Mesenchymal stem cell (in vitro differentiated cells and primary cell): ENCODE data around the gene TCF19. TPM values are rescaled to one million over a fixed set of nuclear protein-coding genes. Genes with fewer than 3 reads are reported as not detected.

Experiments
- DNase-seq: peaks from one replicate; pipeline ENCODE4 v3.0.0-alpha.2; 2013
- H2AFZ ChIP-seq: one replicate; pipeline ENCODE4 v1.6.1; 2013; ENCODE audit warnings: low read depth, mild to moderate bottlenecking, control low read depth, inconsistent platforms, low read length, moderate library complexity
- H2AK5ac ChIP-seq: 2 replicates; pipeline ENCODE4 v1.6.1; 2013; ENCODE audit warnings: low read length, moderate library complexity, mild to moderate bottlenecking, inconsistent platforms; ENCODE audit not compliant: severe bottlenecking
- H2BK120ac ChIP-seq: one replicate; pipeline ENCODE4 v1.6.1; 2013; ENCODE audit warnings: low read depth, mild to moderate bottlenecking, inconsistent platforms, low read length, moderate library complexity
- H2BK12ac ChIP-seq, 2 experiments: one replicate each; pipeline ENCODE4 v1.6.1; 2013; ENCODE audit warnings: inconsistent platforms in 2 of 2, low read length in 2 of 2, mild to moderate bottlenecking in 2 of 2, moderate library complexity in 2 of 2, control low read depth in 1 of 2
- H2BK15ac ChIP-seq: one replicate; pipeline ENCODE4 v1.6.1; 2013; ENCODE audit warnings: mild to moderate bottlenecking, low read depth, inconsistent platforms; ENCODE audit not compliant: poor library complexity, severe bottlenecking
- H2BK5ac ChIP-seq: 2 replicates; pipeline ENCODE4 v1.6.1; 2013; ENCODE audit warnings: low read depth, mild to moderate bottlenecking, low read length, control low read depth, inconsistent platforms; ENCODE audit not compliant: poor library complexity, severe bottlenecking
- H3K14ac ChIP-seq, 2 experiments: one replicate each; pipeline ENCODE4 v1.6.1; 2013; ENCODE audit warnings: inconsistent platforms in 2 of 2, low read length in 2 of 2, control low read depth in 1 of 2, mild to moderate bottlenecking in 1 of 2, moderate library complexity in 1 of 2
- H3K18ac ChIP-seq, 2 experiments: one replicate each; pipeline ENCODE4 v1.6.1; 2013; ENCODE audit warnings: inconsistent platforms in 2 of 2, low read length in 2 of 2, control low read depth in 1 of 2, low read depth in 1 of 2, mild to moderate bottlenecking in 1 of 2
- H3K23ac ChIP-seq, 2 experiments: one replicate each; pipeline ENCODE4 v1.6.1; 2013; ENCODE audit warnings: inconsistent platforms in 2 of 2, low read length in 2 of 2, mild to moderate bottlenecking in 2 of 2, moderate library complexity in 2 of 2, control low read depth in 1 of 2
- H3K27ac ChIP-seq: 2 replicates; pipeline ENCODE4 v1.5.1; 2013; ENCODE audit warnings: mild to moderate bottlenecking, moderate library complexity, low read length, control low read depth, inconsistent platforms; ENCODE audit not compliant: poor library complexity, severe bottlenecking
- H3K27me3 ChIP-seq, 2 experiments: 2 replicates each; pipeline versions ENCODE4 v1.6.1 to v1.7.0; 2013; ENCODE audit warnings: low read length in 2 of 2, mild to moderate bottlenecking in 2 of 2, moderate library complexity in 2 of 2, control low read depth in 1 of 2, inconsistent platforms in 1 of 2; ENCODE audit not compliant: control insufficient read depth in 1 of 2, insufficient read depth in 1 of 2
- H3K36me3 ChIP-seq, 2 experiments: 2 replicates each; pipeline versions ENCODE4 v1.6.1 to v1.7.0; 2013; ENCODE audit warnings: low read length in 2 of 2, control low read depth in 1 of 2, inconsistent platforms in 1 of 2, low read depth in 1 of 2, mild to moderate bottlenecking in 1 of 2; ENCODE audit not compliant: insufficient read depth in 2 of 2, control insufficient read depth in 1 of 2
- H3K4ac ChIP-seq, 2 experiments: one replicate each; pipeline ENCODE4 v1.6.1; 2013; ENCODE audit warnings: inconsistent platforms in 2 of 2, low read length in 2 of 2, mild to moderate bottlenecking in 2 of 2, moderate library complexity in 2 of 2, control low read depth in 1 of 2, low read depth in 1 of 2
- H3K4me1 ChIP-seq: 2 replicates; pipeline ENCODE4 v1.6.1; 2013; ENCODE audit warnings: low read depth, low read length, control low read depth; ENCODE audit not compliant: control insufficient read depth, insufficient read depth
- H3K4me2 ChIP-seq: 2 replicates; pipeline ENCODE4 v1.6.1; 2013; ENCODE audit warnings: low read length, mild to moderate bottlenecking, inconsistent platforms; ENCODE audit not compliant: poor library complexity, severe bottlenecking
- H3K4me3 ChIP-seq, 2 experiments: 2 replicates each; pipeline versions ENCODE4 v1.5.1 to v1.7.0; 2013; ENCODE audit warnings: low read length in 2 of 2, mild to moderate bottlenecking in 2 of 2, control low read depth in 1 of 2, low read depth in 1 of 2; ENCODE audit not compliant: insufficient read depth in 1 of 2
- H3K79me1 ChIP-seq: replicated peaks from 2 replicates; pipeline ENCODE4 v1.6.1; 2013; ENCODE audit warnings: mild to moderate bottlenecking, control low read depth, low read length, inconsistent platforms; ENCODE audit not compliant: poor library complexity, severe bottlenecking
- H3K9ac ChIP-seq: 2 replicates; pipeline ENCODE4 v1.7.0; 2013; ENCODE audit warnings: mild to moderate bottlenecking, low read length, moderate library complexity
- H3K9me3 ChIP-seq: 2 replicates; pipeline ENCODE4 v1.7.0; 2013; ENCODE audit warnings: mild to moderate bottlenecking, low read length; ENCODE audit not compliant: control insufficient read depth
- H4K8ac ChIP-seq: one replicate; pipeline ENCODE4 v1.6.1; 2013; ENCODE audit warnings: inconsistent platforms, mild to moderate bottlenecking, low read length, moderate library complexity
- H4K91ac ChIP-seq: one replicate; pipeline ENCODE4 v1.6.1; 2013; ENCODE audit warnings: mild to moderate bottlenecking, low read length, inconsistent platforms
- WGBS: methylation state at CpG from one replicate; pipeline ENCODE4 v1.1.7; 2013; ENCODE audit warnings: mixed read lengths; 5-methylcytosine and 5-hydroxymethylcytosine counted together
- polyA plus RNA-seq, 2 experiments: library from polyadenylated mRNA; stranded (reverse); fragments of 200-250 nt; gene quantifications; one replicate each; pipeline ENCODE4 v1.2.3, GENCODE V29; 2013

TCF19 gene, protein sequence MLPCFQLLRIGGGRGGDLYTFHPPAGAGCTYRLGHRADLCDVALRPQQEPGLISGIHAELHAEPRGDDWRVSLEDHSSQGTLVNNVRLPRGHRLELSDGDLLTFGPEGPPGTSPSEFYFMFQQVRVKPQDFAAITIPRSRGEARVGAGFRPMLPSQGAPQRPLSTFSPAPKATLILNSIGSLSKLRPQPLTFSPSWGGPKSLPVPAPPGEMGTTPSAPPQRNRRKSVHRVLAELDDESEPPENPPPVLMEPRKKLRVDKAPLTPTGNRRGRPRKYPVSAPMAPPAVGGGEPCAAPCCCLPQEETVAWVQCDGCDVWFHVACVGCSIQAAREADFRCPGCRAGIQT
- polyA plus RNA-seq (2013, experiment 1 of 2): 3.1 TPM
- polyA plus RNA-seq (2013, experiment 2 of 2): 3.3 TPM

DNA sequence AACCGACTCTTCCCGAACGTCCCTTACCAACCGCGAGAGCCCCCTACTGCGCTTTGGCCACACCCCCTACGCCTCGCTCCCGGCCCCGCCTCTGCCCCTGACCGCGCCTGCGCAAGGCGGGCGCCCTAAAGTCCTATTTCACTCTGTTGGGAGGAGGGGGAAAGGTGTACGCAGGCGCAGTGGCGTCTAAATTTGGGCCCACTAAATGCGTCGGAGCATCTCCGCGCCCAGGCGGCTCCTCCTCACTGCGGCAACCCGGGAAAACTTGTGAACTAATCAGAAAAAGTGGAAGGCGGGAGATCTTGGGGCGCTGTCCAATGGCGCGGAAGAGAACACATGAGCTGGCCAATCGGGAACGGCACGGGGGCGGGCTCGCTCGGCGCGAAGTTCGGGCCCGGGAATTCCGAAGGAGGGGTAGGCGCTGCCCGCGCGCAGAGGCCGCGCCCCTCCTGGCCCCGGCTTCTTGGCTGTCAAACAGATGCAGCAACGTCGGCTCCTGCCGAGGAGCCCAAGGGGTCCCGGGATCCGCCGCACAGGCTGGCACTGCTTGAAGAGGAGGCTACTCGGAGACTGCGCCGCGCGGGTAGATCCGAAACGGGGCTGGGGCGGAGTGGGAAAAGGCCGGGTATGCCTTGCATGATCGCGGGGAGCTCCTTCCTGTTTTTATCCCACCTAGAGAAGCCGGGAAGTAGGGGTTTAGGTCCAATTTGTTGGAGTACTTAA is at the start of gene TCF19:
Gene TCF19, plus strand, starts transcription at position 450 of the 723 bp plus-strand sequence. CDS start 881 bp downstream, outside the sequence.
- peak within 1 kb of the TSS; percentile 91 for H3K9ac ChIP-seq
- peak within 1 kb of the TSS in 1 of 2 experiments; percentile 52 for H3K18ac ChIP-seq
- peak within 1 kb of the TSS; percentile 21 for H2AFZ ChIP-seq
- H2BK120ac ChIP-seq: no peak within 1 kb of the TSS
- peaks cover 14% of the 10 kb centered on the region for H3K4me1 ChIP-seq
- no peak within 1 kb of the TSS for H4K91ac ChIP-seq
- peak within 1 kb of the TSS; percentile 66 to 69 for H3K4ac ChIP-seq
- no peak within 1 kb of the TSS for H2BK12ac ChIP-seq
- H2AK5ac ChIP-seq: peak within 1 kb of the TSS; percentile 76
- H4K8ac ChIP-seq: peak within 1 kb of the TSS; percentile 88
- H3K36me3 ChIP-seq: peaks cover 24 to 32% of the 10 kb centered on the region in 2 experiments
- no peak within 1 kb of the TSS for H3K23ac ChIP-seq
- peak within 1 kb of the TSS; percentile 72 for H3K27ac ChIP-seq
- no peaks in the 10 kb centered on the region for H3K9me3 ChIP-seq
- H2BK15ac ChIP-seq: no peak within 1 kb of the TSS
- WGBS: under 1% methylated on average over 65 of the region's 65 CpGs
- peak within 1 kb of the TSS; percentile 74 to 90 for H3K4me3 ChIP-seq
- H3K27me3 ChIP-seq: no peaks in the 10 kb centered on the region
- H2BK5ac ChIP-seq: peak within 1 kb of the TSS; percentile 35
- peak within 1 kb of the TSS; percentile 89 for H3K4me2 ChIP-seq
- H3K14ac ChIP-seq: peak within 1 kb of the TSS in 1 of 2 experiments; percentile 88
- peaks cover 31% of the 10 kb centered on the region for H3K79me1 ChIP-seq
- peak; percentile 99 for DNase-seq

DNA sequence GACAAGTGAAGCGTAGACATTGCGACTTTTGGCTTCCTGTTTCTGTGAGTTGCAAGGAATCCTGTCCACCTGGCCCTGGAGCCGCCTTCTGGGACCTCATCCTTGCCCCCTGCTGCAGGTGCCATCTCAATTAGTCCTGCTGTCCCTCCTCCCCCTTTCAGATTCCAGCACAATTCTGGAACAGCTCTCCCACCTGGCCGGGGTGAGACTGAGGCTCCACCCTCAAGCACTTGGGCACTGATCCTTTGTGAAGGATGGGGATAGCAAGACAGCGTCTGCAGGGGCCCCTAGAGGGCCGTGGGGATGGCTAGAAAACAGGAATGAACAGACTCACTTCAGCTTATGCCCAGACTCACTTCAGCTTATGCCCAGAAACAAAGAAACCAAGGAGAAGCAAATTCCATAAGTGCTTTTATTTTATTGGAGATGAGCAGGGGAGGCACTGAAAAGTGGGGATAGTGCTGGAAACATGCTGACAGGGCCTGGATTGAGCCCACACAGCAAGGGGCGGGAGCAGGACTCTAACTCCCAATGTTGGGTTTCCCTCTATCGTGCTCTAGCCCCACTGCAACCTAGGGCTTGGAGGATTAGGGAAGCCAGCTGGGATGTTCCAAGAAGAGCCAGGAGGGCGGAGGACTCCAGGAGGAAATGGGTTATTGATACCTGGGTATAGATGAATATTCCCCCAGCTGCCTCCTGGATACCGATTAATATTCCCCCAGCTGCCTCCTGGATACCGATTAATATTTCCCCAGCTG is 47.4 kb upstream of the TCF19 start:
- Histone ChIP-seq H3K23ac (no peak overlapping the region), H2AK5ac (no peak overlapping the region), H3K4me1 (peaks cover 18% of the 10 kb centered on the region), H3K79me1 (peaks cover 9% of the 10 kb centered on the region), H3K9me3 (no peaks in the 10 kb centered on the region), H2BK120ac (no peak overlapping the region), H3K4me2 (no peak overlapping the region), H2BK12ac (no peak overlapping the region), H3K36me3 (no peaks in the 10 kb centered on the region), H3K18ac (no peak overlapping the region), H2BK15ac (no peak overlapping the region), H3K27me3 (peaks cover 13 to 36% of the 10 kb centered on the region in 2 experiments), H3K14ac (no peak overlapping the region), H2BK5ac (no peak overlapping the region), H3K27ac (no peak overlapping the region), H3K4me3 (no peak overlapping the region), H3K4ac (no peak overlapping the region), H3K9ac (no peak overlapping the region), H2AFZ (no peak overlapping the region), H4K91ac (no peak overlapping the region), H4K8ac (no peak overlapping the region)
- WGBS: 74% methylated on average over 8 of the region's 11 CpGs
- no peak for DNase-seq

DNA sequence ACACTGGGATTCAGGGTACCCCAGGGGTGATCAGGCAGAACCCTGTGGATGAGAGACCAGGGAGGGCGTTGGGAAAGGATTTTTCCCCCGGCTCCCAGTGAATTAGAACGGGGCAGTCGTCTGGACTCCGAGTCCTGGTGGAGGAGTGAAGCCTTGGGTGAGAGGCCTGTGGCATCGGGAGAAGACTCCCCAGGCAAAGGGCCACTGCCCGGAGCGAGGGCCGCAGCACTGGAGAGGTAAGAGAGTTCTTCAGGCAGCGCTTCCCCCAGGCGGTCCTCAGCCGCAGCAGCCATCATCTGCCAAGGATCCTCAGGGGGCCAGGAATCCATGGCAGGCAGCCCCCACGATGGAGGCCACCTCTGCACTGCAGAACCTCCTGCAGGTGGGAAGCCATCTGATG is 46.7 kb upstream of the TCF19 start:
- Histone ChIP-seq H3K14ac (no peak overlapping the region), H3K4ac (no peak overlapping the region)

More for the DNA sequence above, 46.7 kb upstream of the TCF19 start:
- Histone ChIP-seq H3K9ac (no peak overlapping the region), H2BK5ac (no peak overlapping the region), H3K79me1 (peaks cover 12% of the 10 kb centered on the region), H4K91ac (no peak overlapping the region), H2BK15ac (no peak overlapping the region), H3K9me3 (no peaks in the 10 kb centered on the region), H4K8ac (no peak overlapping the region), H2BK12ac (no peak overlapping the region), H3K27ac (no peak overlapping the region), H3K4me3 (no peak overlapping the region), H2BK120ac (no peak overlapping the region), H3K27me3 (peaks cover 13 to 34% of the 10 kb centered on the region in 2 experiments), H2AK5ac (peak overlapping the region; percentile 22), H3K4me1 (peaks cover 18% of the 10 kb centered on the region), H3K36me3 (peaks cover 0 to 1% of the 10 kb centered on the region in 2 experiments), H2AFZ (no peak overlapping the region), H3K18ac (no peak overlapping the region), H3K23ac (no peak overlapping the region), H3K4me2 (no peak overlapping the region)
- no peak for DNase-seq
- 93% methylated on average over 13 of the region's 13 CpGs for WGBS
